GM12891 (cell line): ENCODE measurements around the gene FBXO4.

Experiments used
- DNase-seq: peaks from one replicate; pipeline ENCODE4 v3.0.0; 2011; ENCODE audit warnings: low spot score; ENCODE audit not compliant: insufficient read length
- FAIRE-seq: peaks from 2 replicates; lab custom pipeline; 2011; peaks lifted over from hg19 to GRCh38; lab: Jason Lieb, UNC
- PAX5 ChIP-seq: IDR thresholded peaks from 2 replicates; pipeline ENCODE4 v1.6.1; 2011; ENCODE audit warnings: low read length, moderate library complexity, mild to moderate bottlenecking; ENCODE audit not compliant: insufficient read depth, severe bottlenecking
- POLR2A ChIP-seq: IDR thresholded peaks from 2 replicates; pipeline ENCODE4 v1.6.1; 2011; ENCODE audit warnings: low read depth, low read length, control low read depth
- POLR2AphosphoS5 ChIP-seq: IDR thresholded peaks from 2 replicates; pipeline ENCODE4 v1.6.1; 2011; ENCODE audit warnings: low read depth, low read length, control low read depth
- POU2F2 ChIP-seq: IDR thresholded peaks from 2 replicates; pipeline ENCODE4 v1.6.1; 2011; ENCODE audit warnings: low read depth, mild to moderate bottlenecking, control low read depth, low read length, moderate library complexity
- SPI1 ChIP-seq: IDR thresholded peaks from 2 replicates; pipeline ENCODE4 v1.6.1; 2011; ENCODE audit warnings: low read depth, low read length, control low read depth
- TAF1 ChIP-seq: IDR thresholded peaks from 2 replicates; pipeline ENCODE4 v1.6.1; 2011; ENCODE audit warnings: low read depth, low read length, control low read depth

FBXO4 gene

DNA sequence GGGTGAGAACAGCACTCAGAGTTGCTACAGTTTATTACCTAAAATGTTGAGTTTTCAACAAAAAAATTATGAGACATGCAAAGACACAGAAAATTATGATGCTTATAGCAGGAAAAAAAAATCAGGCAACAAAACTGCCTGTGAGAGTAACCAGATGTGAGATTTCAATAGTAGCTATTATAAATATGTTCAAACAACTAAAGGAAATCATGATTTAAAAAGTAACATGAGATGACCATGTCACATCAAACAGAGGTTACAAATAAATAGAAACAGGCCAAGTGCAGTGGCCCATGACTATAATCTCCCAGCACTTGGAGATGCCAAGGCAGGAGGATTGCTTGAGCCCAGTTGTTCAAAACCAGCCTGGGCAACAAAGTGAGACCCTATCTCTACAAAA, 33.0 kb upstream of the FBXO4 start:
- no peak for FAIRE-seq

GRCh38 chr5:41893074-41893851, 31.8 kb upstream of the FBXO4 start:
- DNase-seq (no peak), FAIRE-seq (peak; percentile 76)
- TF ChIP-seq POU2F2 (no peak), SPI1 (no peak), TAF1 (no peak), POLR2A (no peak), POLR2AphosphoS5 (no peak)

More for the DNA sequence above, 33.0 kb upstream of the FBXO4 start:
- DNase-seq, result no peak
- TF ChIP-seq TAF1, result no peak
- no peak for TF ChIP-seq POLR2AphosphoS5
- TF ChIP-seq SPI1, result no peak
- no peak for TF ChIP-seq POLR2A
- TF ChIP-seq PAX5, result no peak
- TF ChIP-seq POU2F2, result no peak

- no peak for DNase-seq
- TF ChIP-seq PAX5 (no peak), POU2F2 (no peak), TAF1 (no peak), SPI1 (no peak), POLR2A (no peak), POLR2AphosphoS5 (no peak)
- FAIRE-seq, result no peak
These were observed 28.9 kb upstream of the FBXO4 start for GRCh38 chr5:41896230-41896629.

GRCh38 chr5:41903382-41903891, 21.6 kb upstream of the FBXO4 start:
- TF ChIP-seq POU2F2 (no peak), POLR2A (no peak), POLR2AphosphoS5 (no peak), SPI1 (no peak), TAF1 (no peak), PAX5 (no peak)
- FAIRE-seq (peak; percentile 48), DNase-seq (no peak)

- FAIRE-seq, result peak; percentile 100
These were observed 20.9 kb upstream of the FBXO4 start, which contains the start of gene RIMOC1 for GRCh38 chr5:41903892-41904799. Gene RIMOC1, plus strand, starts transcription at chr5:41904344. Its CDS starts 24 bp downstream, at chr5:41904368.

DNA sequence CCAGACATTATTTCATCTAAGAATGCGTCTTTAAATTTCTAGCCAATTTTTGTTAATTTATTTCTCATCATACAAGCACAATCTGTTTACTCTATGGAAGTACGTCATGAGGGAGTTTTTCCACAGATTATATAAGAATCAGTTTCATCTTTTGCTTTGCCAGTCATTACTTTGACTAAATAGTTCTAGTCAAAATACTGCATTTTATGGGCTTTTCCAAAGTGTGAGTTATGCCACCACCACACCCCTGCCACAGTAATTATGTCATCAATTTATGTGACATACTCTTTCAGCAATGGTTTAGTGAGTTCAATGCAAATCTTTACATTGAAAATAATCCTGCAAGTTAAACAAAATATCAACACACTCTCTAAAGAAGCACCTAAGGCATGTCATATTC, 18.9 kb upstream of the FBXO4 start:
- FAIRE-seq (no peak), DNase-seq (no peak)
- no peak for TF ChIP-seq POLR2A
- no peak for TF ChIP-seq TAF1
- TF ChIP-seq POLR2AphosphoS5, result no peak
- no peak for TF ChIP-seq PAX5
- TF ChIP-seq POU2F2, result no peak
- no peak for TF ChIP-seq SPI1

More at GRCh38 chr5:41903892-41904799, 20.9 kb upstream of the FBXO4 start, which contains the start of gene RIMOC1:
- TF ChIP-seq POU2F2 (peak; percentile 87), PAX5 (no peak), POLR2AphosphoS5 (peak; percentile 87), POLR2A (peak; percentile 89), SPI1 (peak; percentile 75), TAF1 (peak; percentile 95)
- peak; percentile 66 for DNase-seq

DNA sequence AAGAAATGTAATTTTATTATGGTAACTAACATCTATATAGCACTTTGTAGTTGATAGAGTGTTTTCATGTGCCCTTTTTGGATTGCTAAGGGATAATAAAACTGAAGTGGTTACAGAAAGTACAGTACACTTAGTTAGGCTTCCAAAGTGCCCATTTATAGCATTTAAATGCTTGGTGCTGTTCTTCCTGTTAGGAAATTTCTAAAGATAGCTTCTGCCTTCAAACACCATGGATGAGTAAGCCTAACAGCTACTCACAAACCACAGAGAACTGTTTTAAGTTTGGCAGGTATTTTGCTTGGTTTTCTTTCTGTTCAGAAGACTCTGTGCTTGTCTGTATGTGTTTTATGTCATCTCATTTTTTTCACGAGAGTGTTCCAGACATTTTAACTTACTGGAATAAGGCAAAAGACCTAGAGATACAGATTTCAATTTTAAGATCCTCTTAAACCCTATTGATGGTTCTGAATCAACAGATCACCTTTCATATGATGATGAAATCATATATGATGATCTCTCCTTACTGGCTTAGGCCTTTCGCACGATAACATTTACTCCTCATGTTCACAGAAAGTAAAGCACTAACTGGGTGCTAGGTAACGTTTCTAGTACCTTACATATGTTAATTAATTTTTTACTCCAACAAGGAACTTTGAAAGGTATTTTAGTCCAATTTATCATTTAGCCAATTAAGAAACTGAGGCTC, 16.6 kb upstream of the FBXO4 start:
- FAIRE-seq (no peak), DNase-seq (no peak)
- TF ChIP-seq SPI1, result no peak
- no peak for TF ChIP-seq POU2F2
- no peak for TF ChIP-seq TAF1
- no peak for TF ChIP-seq PAX5
- no peak for TF ChIP-seq POLR2A
- no peak for TF ChIP-seq POLR2AphosphoS5

DNA sequence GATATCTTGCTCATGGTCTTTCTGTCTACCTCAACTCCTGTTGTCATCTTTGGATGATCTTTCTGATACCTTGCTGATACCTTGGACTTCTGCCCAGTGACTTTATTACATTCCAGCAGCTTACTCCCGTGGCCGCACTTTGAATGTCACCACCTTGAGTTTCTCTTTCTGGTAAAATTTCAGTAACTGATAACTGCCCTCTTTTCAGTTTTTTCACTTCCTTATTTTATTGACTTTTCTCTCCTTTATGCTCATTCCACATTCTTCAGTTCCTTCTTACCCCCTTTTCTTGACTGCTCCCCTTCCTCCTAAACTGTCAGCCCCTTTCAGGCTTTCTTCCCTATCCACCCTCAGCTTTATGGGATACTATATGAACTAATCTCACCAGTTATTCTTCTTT, 7.0 kb upstream of the FBXO4 start:
- no peak for DNase-seq
- FAIRE-seq, result peak; percentile 13
- TF ChIP-seq POLR2AphosphoS5 (no peak), SPI1 (peak; percentile 95)
